HG03159 (cell line): ENCODE results near the gene CISTR.
"Not testable (repeated sequence)": the region's sequence is repeated elsewhere in the genome, so short reads cannot be mapped to it uniquely, and the experiment has no call there.

Source experiments
- ATAC-seq: cut with Tn5 transposase; IDR thresholded peaks from one replicate; pipeline ENCODE4 v1.9.1; 2021; ENCODE audit warnings: mild to moderate bottlenecking, moderate library complexity; ENCODE audit not compliant: unreplicated experiment

The CISTR gene

GRCh38 chr12:53751336-53752191 lies at the start of gene CISTR:
Gene CISTR, minus strand, starts transcription at chr12:53751979.
- ATAC-seq = no peak

GRCh38 chr12:53798575-53798974 lies 46.8 kb upstream of the CISTR start:
- no peak for ATAC-seq

- ATAC-seq = no peak
Observed at GRCh38 chr12:53795927-53796326, 44.1 kb upstream of the CISTR start.

- no peak for ATAC-seq
Observed at GRCh38 chr12:53793221-53793620, 41.4 kb upstream of the CISTR start.

- ATAC-seq = no peak
Observed at GRCh38 chr12:53791735-53792326, 40.1 kb upstream of the CISTR start.

GRCh38 chr12:53789570-53789969 lies 37.8 kb upstream of the CISTR start:
- no peak for ATAC-seq

- no peak for ATAC-seq
Observed at GRCh38 chr12:53788892-53789291, 37.1 kb upstream of the CISTR start.

GRCh38 chr12:53786411-53786810 lies 34.6 kb upstream of the CISTR start:
- no peak for ATAC-seq

GRCh38 chr12:53785161-53785560 lies 33.4 kb upstream of the CISTR start:
- no peak for ATAC-seq

GRCh38 chr12:53782093-53782703 lies 30.4 kb upstream of the CISTR start:
- no peak for ATAC-seq

GRCh38 chr12:53781228-53781801 lies 29.5 kb upstream of the CISTR start:
- no peak for ATAC-seq

GRCh38 chr12:53780323-53780722 lies 28.5 kb upstream of the CISTR start:
- no peak for ATAC-seq

GRCh38 chr12:53779679-53780078 lies 27.9 kb upstream of the CISTR start:
- not testable (repeated sequence) for ATAC-seq

GRCh38 chr12:53777936-53778644 lies 26.3 kb upstream of the CISTR start:
- no peak for ATAC-seq

- no peak for ATAC-seq
Observed at GRCh38 chr12:53777412-53777811, 25.6 kb upstream of the CISTR start.

GRCh38 chr12:53776872-53777271 lies 25.1 kb upstream of the CISTR start:
- ATAC-seq = no peak

GRCh38 chr12:53775478-53776145 lies 23.8 kb upstream of the CISTR start:
- ATAC-seq = no peak

GRCh38 chr12:53770281-53770680 lies 18.5 kb upstream of the CISTR start:
- ATAC-seq = no peak

- ATAC-seq = no peak
Observed at GRCh38 chr12:53768976-53769375, 17.2 kb upstream of the CISTR start.

- ATAC-seq = no peak
Observed at GRCh38 chr12:53766881-53767280, 15.1 kb upstream of the CISTR start.
